ENCODE measurements around the gene FAM174B.

FAM174B gene

GRCh38 chr15:92648190-92648875 lies 7.2 kb downstream of the FAM174B start:
- H3K4me1 ChIP-seq: peaks cover 0 to 15% (median 0%) of the 10 kb centered on the region in 4 donors
- TF ChIP-seq, protein P1, sequence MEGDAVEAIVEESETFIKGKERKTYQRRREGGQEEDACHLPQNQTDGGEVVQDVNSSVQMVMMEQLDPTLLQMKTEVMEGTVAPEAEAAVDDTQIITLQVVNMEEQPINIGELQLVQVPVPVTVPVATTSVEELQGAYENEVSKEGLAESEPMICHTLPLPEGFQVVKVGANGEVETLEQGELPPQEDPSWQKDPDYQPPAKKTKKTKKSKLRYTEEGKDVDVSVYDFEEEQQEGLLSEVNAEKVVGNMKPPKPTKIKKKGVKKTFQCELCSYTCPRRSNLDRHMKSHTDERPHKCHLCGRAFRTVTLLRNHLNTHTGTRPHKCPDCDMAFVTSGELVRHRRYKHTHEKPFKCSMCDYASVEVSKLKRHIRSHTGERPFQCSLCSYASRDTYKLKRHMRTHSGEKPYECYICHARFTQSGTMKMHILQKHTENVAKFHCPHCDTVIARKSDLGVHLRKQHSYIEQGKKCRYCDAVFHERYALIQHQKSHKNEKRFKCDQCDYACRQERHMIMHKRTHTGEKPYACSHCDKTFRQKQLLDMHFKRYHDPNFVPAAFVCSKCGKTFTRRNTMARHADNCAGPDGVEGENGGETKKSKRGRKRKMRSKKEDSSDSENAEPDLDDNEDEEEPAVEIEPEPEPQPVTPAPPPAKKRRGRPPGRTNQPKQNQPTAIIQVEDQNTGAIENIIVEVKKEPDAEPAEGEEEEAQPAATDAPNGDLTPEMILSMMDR (IDR thresholded peaks at IDR 0.05): no peak
- intact Hi-C loops (cut with DNase I; ENCODE audit: low total_unique reads): no loop called here
- no peak overlapping the region for H3K27ac ChIP-seq
- no peak overlapping the region for H3K4me3 ChIP-seq
- no peaks in the 10 kb centered on the region for H3K27me3 ChIP-seq
- no peaks in the 10 kb centered on the region for H3K36me3 ChIP-seq
- DNase-seq: no peak
- H3K9me3 ChIP-seq: no peaks in the 10 kb centered on the region

- intact Hi-C loops (cut with DNase I; ENCODE audit: low total_unique reads): no loop called here
- no peaks in the 10 kb centered on the region for H3K27me3 ChIP-seq
- no peaks in the 10 kb centered on the region for H3K36me3 ChIP-seq
- H3K4me3 ChIP-seq: no peak overlapping the region
- no peak overlapping the region for H3K27ac ChIP-seq
- no peak for DNase-seq
- TF ChIP-seq, protein P1 (IDR thresholded peaks at IDR 0.05): no peak
- H3K4me1 ChIP-seq: peaks cover 0 to 12% (median 0%) of the 10 kb centered on the region in 4 donors
- no peaks in the 10 kb centered on the region for H3K9me3 ChIP-seq
Measured at GRCh38 chr15:92647467-92648163, 8.0 kb downstream of the FAM174B start.

DNA sequence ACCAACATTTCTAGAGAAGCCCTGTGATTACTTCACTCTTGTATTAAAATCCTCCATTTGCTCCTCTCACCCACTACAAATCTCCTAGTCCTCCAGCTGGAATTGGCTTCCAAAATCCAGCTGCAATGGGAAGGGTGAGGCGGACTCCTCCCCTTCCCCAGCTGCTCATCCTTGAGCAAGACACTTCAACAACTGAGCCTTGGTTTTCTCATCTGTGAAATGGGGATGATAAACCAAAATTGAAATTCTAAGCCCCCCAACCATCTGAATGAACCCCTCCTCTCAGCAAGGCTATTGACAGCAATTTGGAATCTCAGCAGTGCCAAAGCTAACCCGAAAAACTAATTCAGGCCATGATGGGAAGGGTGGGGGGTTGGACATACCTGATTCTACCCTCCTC lies 9.4 kb downstream of the FAM174B start:
- TF ChIP-seq, protein P1 (IDR thresholded peaks at IDR 0.05): no peak
- peaks cover 0 to 8% (median 0%) of the 10 kb centered on the region in 4 donors for H3K4me1 ChIP-seq
- no peaks in the 10 kb centered on the region for H3K27me3 ChIP-seq
- no peak for DNase-seq
- H3K9me3 ChIP-seq: no peaks in the 10 kb centered on the region
- no peak overlapping the region for H3K4me3 ChIP-seq
- H3K36me3 ChIP-seq: no peaks in the 10 kb centered on the region
- no peak overlapping the region for H3K27ac ChIP-seq
- intact Hi-C loops (cut with DNase I; ENCODE audit: low total_unique reads): no loop called here

GRCh38 chr15:92645731-92646130 lies 9.8 kb downstream of the FAM174B start:
- H3K36me3 ChIP-seq: no peaks in the 10 kb centered on the region
- intact Hi-C loops (cut with DNase I; ENCODE audit: low total_unique reads): no loop called here
- DNase-seq: no peak
- H3K27me3 ChIP-seq: no peaks in the 10 kb centered on the region
- no peak overlapping the region for H3K27ac ChIP-seq
- peaks cover 0 to 8% (median 0%) of the 10 kb centered on the region in 4 donors for H3K4me1 ChIP-seq
- H3K4me3 ChIP-seq: no peak overlapping the region
- no peaks in the 10 kb centered on the region for H3K9me3 ChIP-seq
- TF ChIP-seq, protein P1 (IDR thresholded peaks at IDR 0.05): no peak

DNA sequence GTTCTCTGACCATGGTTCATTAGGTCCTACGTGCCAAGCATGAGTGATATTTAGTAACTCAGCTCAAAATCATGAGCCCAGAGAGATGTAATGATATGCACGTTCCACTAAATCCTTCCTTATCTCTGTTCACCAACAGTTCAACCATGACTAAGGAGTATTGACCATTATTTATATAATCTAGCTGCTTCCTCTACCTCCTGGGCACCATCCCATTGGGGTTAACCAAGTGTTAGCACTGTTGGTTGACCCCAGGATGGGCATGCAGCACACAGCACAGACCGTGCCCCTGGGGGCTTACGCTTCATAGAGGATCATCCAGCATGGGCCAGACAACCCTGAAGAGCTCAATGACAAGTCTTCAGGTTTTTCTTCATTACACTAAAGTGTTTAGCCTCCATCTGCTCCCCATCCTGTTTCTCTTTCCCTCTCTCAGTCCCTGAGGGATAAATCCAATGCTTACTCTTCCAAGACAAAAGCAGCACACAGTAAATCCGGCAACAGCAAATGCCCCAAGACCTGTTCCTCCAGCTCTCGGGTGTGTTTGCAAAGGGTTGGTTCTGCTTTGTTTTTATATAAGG lies 10.4 kb downstream of the FAM174B start:
- H3K27me3 ChIP-seq: no peaks in the 10 kb centered on the region
- H3K27ac ChIP-seq: no peak overlapping the region
- DNase-seq: no peak
- no peaks in the 10 kb centered on the region for H3K36me3 ChIP-seq
- peaks cover 0 to 8% (median 0%) of the 10 kb centered on the region in 4 donors for H3K4me1 ChIP-seq
- intact Hi-C loops (cut with DNase I; ENCODE audit: low total_unique reads): no loop called here
- TF ChIP-seq, protein P1 (IDR thresholded peaks at IDR 0.05): no peak
- no peak overlapping the region for H3K4me3 ChIP-seq
- H3K9me3 ChIP-seq: peaks cover 0 to 1% (median 0%) of the 10 kb centered on the region in 3 donors
